OCI-LY7 (cell line): Measurements from ENCODE around the gene LRRC23. TPM values are rescaled to one million over a fixed set of nuclear protein-coding genes. Genes with fewer than 3 reads are reported as not detected.

Experiments
- BruUV-seq: library from RNA; stranded (reverse); fragments of 400-500 nt; replicated peaks from 2 replicates; lab custom pipeline; 2021; lab: Mats Ljungman, UMichigan
- CTCF ChIA-PET: fragments of 300-600 bp; sonication (Branson Sonifier 250); formaldehyde crosslinking; loops from one replicate; lab custom pipeline; 2022; ENCODE audit warnings: antibody characterized with exemption; ENCODE audit not compliant: unreplicated experiment; lab: Charles Lee
- POLR2A ChIA-PET: fragments of 300-600 bp; sonication (Branson Sonifier 250); formaldehyde crosslinking; loops from one replicate; lab custom pipeline; 2022; ENCODE audit warnings: antibody characterized with exemption; lab: Charles Lee
- DNase-seq: peaks from one replicate; pipeline ENCODE4 v3.0.0-alpha.2; 2015; ENCODE audit warnings: low spot score
- H2AFZ ChIP-seq: fragments of 200-600 bp; sonication (generic), shearing (Covaris generic); 2 replicates; pipeline ENCODE4 v1.6.1; 2014; ENCODE audit warnings: mild to moderate bottlenecking, antibody characterized with exemption, low read length, moderate library complexity
- H3K27ac ChIP-seq: fragments of 200-600 bp; sonication (generic); 2 replicates; pipeline ENCODE4 v1.5.1; 2014; ENCODE audit warnings: mixed run types, low read depth, mild to moderate bottlenecking, moderate library complexity, low read length, inconsistent platforms; ENCODE audit not compliant: poor library complexity, severe bottlenecking
- H3K36me3 ChIP-seq: fragments of 200-600 bp; sonication (generic); 2 replicates; pipeline ENCODE4 v1.6.1; 2014; ENCODE audit warnings: mild to moderate bottlenecking, antibody characterized with exemption, low read length, moderate library complexity, mixed read lengths; ENCODE audit not compliant: insufficient read depth
- H3K4me1 ChIP-seq: fragments of 200-600 bp; sonication (generic); 2 replicates; pipeline ENCODE4 v1.5.1; 2014; ENCODE audit warnings: mild to moderate bottlenecking, low read length; ENCODE audit not compliant: insufficient read depth, poor library complexity, severe bottlenecking
- H3K4me2 ChIP-seq: fragments of 200-600 bp; sonication (generic); 2 replicates; pipeline ENCODE4 v1.6.1; 2014; ENCODE audit warnings: mild to moderate bottlenecking, low read length
- H3K4me3 ChIP-seq: fragments of 200-600 bp; sonication (generic); 2 replicates; pipeline ENCODE4 v1.5.1; 2014; ENCODE audit warnings: mild to moderate bottlenecking, low read depth, low read length; ENCODE audit not compliant: poor library complexity, severe bottlenecking
- H3K79me2 ChIP-seq: fragments of 200-600 bp; sonication (generic); 2 replicates; pipeline ENCODE4 v1.6.1; 2016; ENCODE audit warnings: low read depth, mild to moderate bottlenecking, low read length, moderate library complexity, mixed read lengths; ENCODE audit not compliant: insufficient read depth
- H3K9me2 ChIP-seq: fragments of 200-600 bp; sonication (generic); 2 replicates; pipeline ENCODE4 v1.6.1; 2016; ENCODE audit warnings: mild to moderate bottlenecking, low read length, mixed read lengths; ENCODE audit not compliant: insufficient read depth
- H3K9me3 ChIP-seq: fragments of 200-600 bp; sonication (generic); 2 replicates; pipeline ENCODE4 v1.6.1; 2014; ENCODE audit warnings: mild to moderate bottlenecking, mixed run types, low read length, mixed read lengths
- H4K20me1 ChIP-seq: fragments of 200-600 bp; sonication (generic); 2 replicates; pipeline ENCODE4 v1.6.1; 2014; ENCODE audit warnings: mild to moderate bottlenecking, antibody characterized with exemption, low read length, moderate library complexity, mixed read lengths; ENCODE audit not compliant: insufficient read depth
- CTCF ChIP-seq: fragments of 200-600 bp; sonication (generic); conservative IDR thresholded peaks from 2 replicates; pipeline ENCODE4 v1.5.1; 2014; ENCODE audit warnings: mild to moderate bottlenecking, antibody characterized with exemption, low read length, moderate library complexity, mixed read lengths
- EZH2phosphoT487 ChIP-seq: fragments of 200-600 bp; sonication (generic); IDR thresholded peaks from 2 replicates; pipeline ENCODE4 v1.6.1; 2018; ENCODE audit warnings: low read depth, borderline replicate concordance, mild to moderate bottlenecking, mixed run types, antibody characterized with exemption, low read length, moderate library complexity, mixed read lengths
- intact Hi-C: fragments of 100-400 bp; cut with micrococcal nuclease; formaldehyde crosslinking; loops from one replicate; pipeline ENCODE4 v1.10.0; 2022; ENCODE audit not compliant: unreplicated experiment
- total RNA-seq, 2 experiments: library from RNA; depleted of rRNA in 1 of 2; stranded (reverse); fragments of >200 nt in 1 of 2; shearing (Covaris generic) in 1 of 2; gene quantifications; 2 replicates each; pipeline ENCODE4 v1.2.3, GENCODE V29; 2014 to 2022

Gene LRRC23
- total RNA-seq, 2 experiments from 2014 or later: 17.7 to 19.8 TPM

- H4K20me1 ChIP-seq: no peaks in the 10 kb centered on the region
- BruUV-seq: no TSS peak
- H3K36me3 ChIP-seq: peaks cover 5% of the 10 kb centered on the region; the same call in 1 of the 2 replicates
- H3K4me1 ChIP-seq: peaks cover 20% of the 10 kb centered on the region
- H3K4me3 ChIP-seq: no peak overlapping the region
- no peaks in the 10 kb centered on the region for H3K79me2 ChIP-seq
- no peak overlapping the region for H3K27ac ChIP-seq
- TF ChIP-seq CTCF (no peak), EZH2phosphoT487 (no peak)
- ChIA-PET CTCF (no interaction called here), POLR2A (interaction anchor here (0.6 kb wide), 2 partner anchors 19 to 31 kb away, joined by 3 read pairs; no protein-coding TSS in a partner anchor)
- H2AFZ ChIP-seq: no peak overlapping the region
- intact Hi-C loops: no loop called here
- no peak for DNase-seq
- no peaks in the 10 kb centered on the region for H3K9me2 ChIP-seq
- no peaks in the 10 kb centered on the region for H3K9me3 ChIP-seq
- H3K4me2 ChIP-seq: no peak overlapping the region
These were observed 24.2 kb downstream of the LRRC23 start for GRCh38 chr12:6928703-6929407.

GRCh38 chr12:6929466-6930452 is 25.1 kb downstream of the LRRC23 start:
- no peak overlapping the region for H3K4me2 ChIP-seq
- CTCF ChIA-PET: no interaction called here
- no peak overlapping the region for H3K4me3 ChIP-seq
- H3K9me2 ChIP-seq: no peaks in the 10 kb centered on the region
- no peak overlapping the region for H3K27ac ChIP-seq
- intact Hi-C loops: no loop called here
- H2AFZ ChIP-seq: no peak overlapping the region
- no peaks in the 10 kb centered on the region for H3K79me2 ChIP-seq
- TF ChIP-seq CTCF (no peak), EZH2phosphoT487 (no peak)
- POLR2A ChIA-PET: no interaction called here
- H3K4me1 ChIP-seq: peaks cover 11% of the 10 kb centered on the region
- no peaks in the 10 kb centered on the region for H4K20me1 ChIP-seq
- no TSS peak for BruUV-seq
- DNase-seq: no peak
- H3K36me3 ChIP-seq: peaks cover 7% of the 10 kb centered on the region; the same call in 1 of the 2 replicates
- H3K9me3 ChIP-seq: no peaks in the 10 kb centered on the region
